Superior temporal gyrus (tissue), 1 donor: ENCODE results near the gene OPA3.
"Not testable (repeated sequence)": the region's sequence is repeated elsewhere in the genome, so short reads cannot be mapped to it uniquely, and the experiment has no call there.

ENCODE experiments used
- DNase-seq: peaks from one replicate; pipeline ENCODE4 v3.0.0-alpha.2; 2016; ENCODE audit errors: extremely low spot score

The OPA3 gene

DNA sequence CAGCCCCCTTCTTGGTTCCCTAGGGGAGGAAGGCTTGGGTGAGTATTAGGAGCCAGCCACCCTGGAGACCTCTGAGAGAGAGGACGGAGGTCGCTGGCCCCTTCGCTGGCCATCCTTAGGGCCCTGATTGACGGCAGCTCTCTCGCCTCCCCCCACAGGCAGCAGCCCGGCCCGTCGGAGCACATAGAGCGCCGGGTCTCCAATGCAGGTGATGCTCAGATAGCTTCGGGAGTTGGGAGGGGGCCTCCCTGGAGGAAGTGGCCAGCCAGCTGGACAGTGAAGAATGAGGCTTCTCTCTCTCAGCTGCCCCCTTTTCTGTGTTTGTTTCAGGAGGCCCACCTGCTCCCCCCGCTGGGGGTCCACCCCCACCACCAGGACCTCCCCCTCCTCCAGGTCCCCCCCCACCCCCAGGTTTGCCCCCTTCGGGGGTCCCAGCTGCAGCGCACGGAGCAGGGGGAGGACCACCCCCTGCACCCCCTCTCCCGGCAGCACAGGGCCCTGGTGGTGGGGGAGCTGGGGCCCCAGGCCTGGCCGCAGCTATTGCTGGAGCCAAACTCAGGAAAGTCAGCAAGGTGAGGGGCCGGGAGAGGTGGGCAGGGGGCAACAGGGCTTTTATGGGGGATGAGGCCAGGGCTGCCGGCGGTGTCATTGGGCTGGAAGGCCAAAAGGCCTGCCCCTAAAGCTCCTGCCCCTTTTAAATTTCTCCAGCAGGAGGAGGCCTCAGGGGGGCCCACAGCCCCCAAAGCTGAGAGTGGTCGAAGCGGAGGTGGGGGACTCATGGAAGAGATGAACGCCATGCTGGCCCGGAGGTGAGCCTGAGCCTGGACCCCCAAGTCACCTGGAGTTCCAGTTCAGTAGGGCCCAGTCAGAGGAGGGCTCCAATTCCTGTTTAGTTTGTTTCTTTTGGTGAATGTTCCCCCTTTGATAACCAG is 62.3 kb downstream of the OPA3 start:
- DNase-seq = no peak

GRCh38 chr19:45518469-45518826 is 66.2 kb downstream of the OPA3 start:
- DNase-seq = no peak

- DNase-seq = no peak
Measured at GRCh38 chr19:45517641-45518468, 66.7 kb downstream of the OPA3 start.

DNA sequence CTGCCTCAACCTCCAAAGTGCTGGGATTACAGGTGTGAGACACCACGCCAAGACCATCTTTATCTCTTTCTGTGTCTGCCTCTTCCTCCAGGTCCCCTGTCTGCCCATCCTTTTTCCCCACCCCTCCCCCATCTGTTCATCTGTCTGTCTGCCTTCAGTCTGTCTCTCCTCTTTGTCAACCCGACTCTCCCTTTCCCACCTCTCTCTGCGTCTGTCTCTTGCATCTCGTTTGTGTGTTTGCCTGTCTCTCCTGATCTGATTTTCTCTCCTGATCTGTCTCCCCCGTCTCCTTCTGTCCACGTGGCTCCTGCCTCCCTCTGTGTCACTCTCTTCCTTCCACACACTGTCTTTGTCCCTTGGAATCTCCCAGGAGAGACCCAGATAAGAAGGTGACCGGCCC is 67.4 kb downstream of the OPA3 start:
- DNase-seq = no peak

- DNase-seq = no peak
Measured at GRCh38 chr19:45515807-45516401, 68.7 kb downstream of the OPA3 start.

DNA sequence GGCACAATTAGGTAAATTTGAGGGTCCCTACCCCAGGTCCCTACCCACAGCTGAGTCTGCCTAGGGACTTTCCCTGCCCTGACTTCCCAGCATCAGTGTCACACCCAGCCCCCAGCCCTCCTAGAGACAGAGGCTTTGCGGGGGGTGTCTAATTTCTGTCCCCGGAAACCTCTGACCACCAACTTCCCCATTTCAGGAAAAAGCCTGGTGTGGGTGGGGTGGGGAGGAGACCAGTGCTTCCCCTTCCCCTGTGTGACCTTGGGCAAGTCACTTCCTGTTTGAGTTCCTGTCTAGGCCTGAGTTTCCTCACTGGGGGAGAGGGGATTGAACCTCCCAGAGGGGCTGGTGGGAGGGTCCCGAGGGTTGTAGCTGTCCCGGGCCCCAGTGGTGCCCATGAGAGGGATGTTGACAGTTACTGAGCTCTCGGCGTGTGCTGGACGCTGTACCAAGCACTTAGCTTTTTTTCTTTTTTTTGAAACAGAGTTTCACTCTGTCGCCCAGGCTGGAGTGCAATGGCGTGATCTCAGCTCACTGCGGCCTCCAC is 69.4 kb downstream of the OPA3 start:
- no peak for DNase-seq

DNA sequence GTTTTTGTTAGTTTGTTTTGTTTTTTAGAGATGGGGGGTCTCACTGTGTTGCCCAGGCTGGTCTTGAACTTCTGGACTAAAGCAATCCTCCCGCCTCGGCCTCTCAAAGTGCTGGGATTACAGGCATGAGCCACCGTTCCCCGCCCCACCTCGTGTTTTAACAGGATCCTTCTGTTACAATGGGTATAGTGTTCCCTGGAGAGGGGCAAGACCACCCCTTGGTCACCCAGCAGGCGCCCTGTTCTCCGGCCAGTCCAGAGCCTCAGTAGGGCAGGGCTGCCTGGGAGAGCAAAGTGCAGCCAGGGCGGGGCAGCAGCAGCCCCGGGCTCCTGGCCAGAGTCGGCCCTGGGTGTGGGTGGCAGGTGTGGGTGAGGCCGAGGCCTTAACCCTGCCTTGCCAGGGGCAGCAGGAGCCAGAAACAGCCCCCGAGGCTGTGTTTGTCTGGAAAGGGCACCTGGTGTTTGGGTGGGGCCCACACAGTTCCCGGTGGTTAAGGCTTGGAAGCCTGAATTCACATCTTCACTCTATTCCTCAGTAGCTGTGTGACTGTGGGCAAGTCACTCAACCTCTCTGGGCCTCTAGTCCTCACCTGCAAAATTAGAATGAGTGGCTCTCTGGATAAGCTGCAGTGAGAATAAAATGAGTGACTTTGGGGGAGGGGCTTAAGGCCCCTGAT is 70.1 kb downstream of the OPA3 start:
- DNase-seq = no peak

- DNase-seq = no peak
Measured at GRCh38 chr19:45512881-45513483, 71.6 kb downstream of the OPA3 start.

DNA sequence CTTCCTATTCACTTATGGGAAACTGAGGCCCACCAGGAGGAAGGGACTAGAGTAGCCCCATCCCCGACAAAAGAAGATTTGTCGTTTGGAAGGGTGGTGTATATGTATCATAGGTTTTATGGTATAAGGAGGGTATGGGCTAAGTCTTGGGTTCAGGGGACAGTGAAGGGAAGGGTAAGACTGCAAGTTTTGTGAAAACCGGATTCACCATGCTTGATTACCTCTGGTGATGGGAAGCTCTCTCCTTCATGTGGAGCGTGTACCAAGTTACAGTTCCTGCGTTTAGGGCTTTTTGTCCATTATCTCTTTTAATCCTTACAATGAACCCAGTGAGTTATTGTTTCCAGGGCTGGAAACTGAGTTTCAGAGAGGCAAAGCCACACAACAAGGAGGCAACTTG is 73.5 kb downstream of the OPA3 start:
- DNase-seq = no peak

DNA sequence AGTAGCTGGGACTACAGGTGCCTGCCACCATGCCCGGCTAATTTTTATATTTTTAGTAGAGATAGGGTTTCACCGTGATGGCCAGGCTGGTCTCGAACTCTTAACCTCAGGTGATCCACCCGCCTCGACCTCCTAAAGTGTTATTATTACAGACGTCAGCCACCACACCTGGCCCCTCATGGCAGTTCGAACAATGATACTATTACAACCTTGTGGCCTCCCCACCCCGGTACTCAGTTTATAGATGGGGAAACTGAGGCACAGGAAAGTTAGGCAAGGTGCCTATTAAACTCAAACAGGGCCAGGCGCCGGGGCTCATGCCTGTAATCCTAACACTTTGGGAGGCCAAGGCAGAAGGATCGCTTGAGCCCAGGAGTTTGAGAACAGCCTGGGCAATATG is 74.2 kb downstream of the OPA3 start:
- DNase-seq = not testable (repeated sequence)

DNA sequence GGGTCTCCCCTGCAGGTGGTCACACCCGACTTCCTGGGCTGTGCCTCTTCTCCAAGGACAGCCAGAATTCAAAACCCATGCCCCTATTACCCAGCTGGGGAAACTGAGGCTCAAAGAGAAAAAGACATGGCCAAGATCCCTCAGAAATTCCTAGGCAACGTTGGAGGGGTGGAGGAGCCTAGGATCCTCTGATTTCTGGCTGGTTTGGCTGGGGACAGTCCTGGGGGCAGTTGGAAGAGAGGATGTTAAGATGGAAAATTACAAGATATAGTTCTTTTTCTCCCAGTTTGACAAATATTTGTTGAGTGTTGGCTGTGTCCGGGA is 74.9 kb downstream of the OPA3 start:
- no peak for DNase-seq

- no peak for DNase-seq
Measured at GRCh38 chr19:45508861-45509691, 75.5 kb downstream of the OPA3 start.

GRCh38 chr19:45508417-45508860 is 76.2 kb downstream of the OPA3 start:
- DNase-seq = no peak

- no peak for DNase-seq
Measured at GRCh38 chr19:45507872-45508416, 76.7 kb downstream of the OPA3 start.

DNA sequence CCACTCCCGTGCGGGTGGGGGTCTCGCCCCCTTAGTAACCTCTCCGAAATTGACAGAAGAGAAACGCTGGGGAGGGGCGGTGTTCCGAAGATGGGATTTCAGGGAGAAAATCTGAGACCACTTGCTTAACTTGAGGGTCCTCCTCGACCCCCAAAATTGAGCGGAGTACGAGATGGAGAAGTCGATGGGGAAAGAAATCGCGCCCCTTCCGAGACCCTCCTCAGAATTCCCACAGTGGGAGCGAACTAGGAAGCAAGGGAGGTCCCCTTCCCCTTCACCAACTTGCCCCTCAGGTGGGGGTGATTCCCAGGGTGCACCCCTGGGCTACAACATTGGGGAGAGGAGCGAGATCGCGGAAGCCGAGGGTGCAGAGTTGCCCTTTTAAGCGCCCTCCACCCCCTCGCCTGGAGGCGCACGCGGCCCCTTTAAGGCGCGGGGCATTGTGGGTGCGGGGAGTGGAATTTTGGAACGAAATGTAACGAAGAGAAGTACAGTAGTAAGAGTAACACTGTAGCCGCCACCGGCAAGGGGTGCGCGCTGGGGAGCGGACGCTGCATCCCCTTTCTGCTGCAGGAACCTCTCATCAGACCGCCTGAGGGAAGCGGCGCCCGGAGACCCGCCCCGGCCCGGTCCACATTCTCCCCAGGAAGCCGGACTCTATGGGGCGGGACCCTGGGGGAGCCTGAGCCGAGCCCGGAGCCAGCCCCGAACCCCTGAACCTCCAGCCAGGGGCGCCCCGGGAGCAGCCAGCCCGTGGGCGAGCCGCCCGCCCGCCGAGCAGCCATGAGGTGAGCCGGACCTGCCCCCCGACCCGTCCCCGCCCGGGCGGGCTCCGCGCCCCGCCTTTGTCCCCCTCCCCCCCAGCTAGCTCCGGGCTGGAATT is 77.4 kb downstream of the OPA3 start, which contains the start of gene VASP:
TSS of gene VASP (plus strand) at position 491 of the 883 bp plus-strand sequence. CDS start at position 784, 293 bp downstream.
- DNase-seq = peak; percentile 85

GRCh38 chr19:45506246-45506988 is 78.2 kb downstream of the OPA3 start:
- peak; percentile 88 for DNase-seq

- no peak for DNase-seq
Measured at GRCh38 chr19:45505996-45506245, 78.7 kb downstream of the OPA3 start.
